ENCODE data around the gene PLA2G12B. TPM values are rescaled to one million over a fixed set of nuclear protein-coding genes. Genes with fewer than 3 reads are reported as not detected.

The PLA2G12B gene
- total RNA-seq, 3 donors from 2014 or later, result 10.7 to 16.9 (median 13.9) TPM

GRCh38 chr10:72956001-72956400 lies 1.4 kb upstream of the PLA2G12B start:
- TF ChIP-seq, protein P1, sequence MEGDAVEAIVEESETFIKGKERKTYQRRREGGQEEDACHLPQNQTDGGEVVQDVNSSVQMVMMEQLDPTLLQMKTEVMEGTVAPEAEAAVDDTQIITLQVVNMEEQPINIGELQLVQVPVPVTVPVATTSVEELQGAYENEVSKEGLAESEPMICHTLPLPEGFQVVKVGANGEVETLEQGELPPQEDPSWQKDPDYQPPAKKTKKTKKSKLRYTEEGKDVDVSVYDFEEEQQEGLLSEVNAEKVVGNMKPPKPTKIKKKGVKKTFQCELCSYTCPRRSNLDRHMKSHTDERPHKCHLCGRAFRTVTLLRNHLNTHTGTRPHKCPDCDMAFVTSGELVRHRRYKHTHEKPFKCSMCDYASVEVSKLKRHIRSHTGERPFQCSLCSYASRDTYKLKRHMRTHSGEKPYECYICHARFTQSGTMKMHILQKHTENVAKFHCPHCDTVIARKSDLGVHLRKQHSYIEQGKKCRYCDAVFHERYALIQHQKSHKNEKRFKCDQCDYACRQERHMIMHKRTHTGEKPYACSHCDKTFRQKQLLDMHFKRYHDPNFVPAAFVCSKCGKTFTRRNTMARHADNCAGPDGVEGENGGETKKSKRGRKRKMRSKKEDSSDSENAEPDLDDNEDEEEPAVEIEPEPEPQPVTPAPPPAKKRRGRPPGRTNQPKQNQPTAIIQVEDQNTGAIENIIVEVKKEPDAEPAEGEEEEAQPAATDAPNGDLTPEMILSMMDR (IDR thresholded peaks at IDR 0.05), result no peak
- DNase-seq, result no peak
- intact Hi-C loops (cut with DNase I, micrococcal nuclease), result no loop called here
- H3K36me3 ChIP-seq (ENCODE audit: low read depth), result no peaks in the 10 kb centered on the region
- peaks cover 4% of the 10 kb centered on the region for H3K4me1 ChIP-seq (ENCODE audit: low read depth)
- no peak for ATAC-seq
- H3K9me3 ChIP-seq, result no peaks in the 10 kb centered on the region
- H3K4me3 ChIP-seq, result no peak overlapping the region

DNA sequence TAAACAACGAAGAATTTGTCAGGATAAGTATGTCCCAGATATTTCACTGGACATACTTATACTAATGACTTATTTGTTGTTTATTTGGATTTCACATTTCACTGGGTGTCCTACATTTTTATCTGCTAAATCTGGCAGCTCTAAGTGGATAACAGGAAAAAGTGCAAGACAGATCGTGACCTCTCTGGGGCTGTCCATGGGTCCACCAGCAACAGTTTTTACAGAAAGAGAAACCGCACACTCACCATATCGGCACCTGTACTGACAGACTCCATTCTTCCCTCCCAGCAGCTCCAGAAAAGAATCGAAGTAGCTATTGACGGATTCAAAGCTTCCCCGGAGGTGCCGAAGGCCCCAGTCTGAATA lies 393 bp downstream of the PLA2G12B start:
- Histone ChIP-seq H3K36me3 (ENCODE audit: low read depth) (no peaks in the 10 kb centered on the region), H3K4me1 (ENCODE audit: low read depth) (peaks cover 4% of the 10 kb centered on the region), H3K9me3 (no peaks in the 10 kb centered on the region), H3K4me3 (no peak overlapping the region)
- TF ChIP-seq, protein P1 (IDR thresholded peaks at IDR 0.05), result no peak
- intact Hi-C loops (cut with DNase I, micrococcal nuclease), result no loop called here
- ATAC-seq (no peak), DNase-seq (no peak)

DNA sequence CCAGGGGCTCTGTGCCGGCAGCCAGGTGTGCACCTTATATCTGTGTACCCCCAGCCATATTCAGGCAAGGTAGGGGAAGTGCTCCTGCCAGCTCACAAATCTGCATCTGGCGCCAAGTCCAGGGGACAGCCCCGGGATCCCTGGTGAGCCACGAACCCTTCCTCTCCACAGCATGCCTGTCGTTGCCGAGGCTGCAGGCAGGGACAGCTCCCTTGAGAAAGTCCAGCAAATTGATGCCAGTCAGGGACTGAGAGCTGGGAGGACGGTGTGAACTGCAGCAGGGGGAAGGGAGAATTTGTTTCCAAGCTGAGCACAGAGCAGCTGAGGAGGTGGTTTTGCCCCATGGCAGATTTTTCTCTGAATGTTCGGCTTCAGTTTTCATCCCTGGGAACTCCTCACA lies 919 bp downstream of the PLA2G12B start:
- Histone ChIP-seq H3K4me1 (ENCODE audit: low read depth) (peaks cover 4% of the 10 kb centered on the region), H3K9me3 (no peaks in the 10 kb centered on the region), H3K36me3 (ENCODE audit: low read depth) (no peaks in the 10 kb centered on the region), H3K4me3 (no peak overlapping the region)
- ATAC-seq, result no peak
- TF ChIP-seq, protein P1 (IDR thresholded peaks at IDR 0.05), result no peak
- DNase-seq, result no peak
- intact Hi-C loops (cut with DNase I, micrococcal nuclease), result no loop called here

DNA sequence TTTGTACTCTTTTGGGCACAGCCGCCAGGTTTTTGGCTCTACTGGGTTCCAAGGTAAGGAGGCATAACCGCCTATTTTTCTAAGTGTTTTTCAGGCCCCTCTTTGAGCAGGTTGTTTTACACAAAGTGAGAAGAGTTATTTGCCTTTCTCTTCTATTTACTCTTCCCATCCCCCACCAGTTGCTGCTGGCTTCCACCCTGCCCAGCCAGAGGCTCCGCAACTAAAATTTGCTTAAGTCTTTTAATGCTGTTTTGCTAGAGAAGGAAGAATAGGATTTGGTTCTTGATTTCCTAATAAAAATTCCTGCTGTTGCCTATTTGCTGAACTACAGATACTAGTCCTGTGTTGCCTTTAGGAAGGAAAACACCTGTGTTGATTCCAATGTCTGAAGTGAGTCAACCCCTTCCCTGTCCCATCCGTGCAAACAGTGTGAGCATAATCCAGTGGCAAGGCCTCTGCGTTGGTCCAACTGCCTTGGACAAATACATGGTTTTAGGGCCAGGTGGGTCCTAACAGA lies 1.9 kb downstream of the PLA2G12B start:
- peak; percentile 34 for ATAC-seq
- H3K36me3 ChIP-seq (ENCODE audit: low read depth), result no peaks in the 10 kb centered on the region
- no peak overlapping the region for H3K4me3 ChIP-seq
- intact Hi-C loops (cut with DNase I, micrococcal nuclease), result no loop called here
- no peaks in the 10 kb centered on the region for H3K9me3 ChIP-seq
- peaks cover 4% of the 10 kb centered on the region for H3K4me1 ChIP-seq (ENCODE audit: low read depth)
- DNase-seq, result no peak
- TF ChIP-seq, protein P1 (IDR thresholded peaks at IDR 0.05), result no peak

DNA sequence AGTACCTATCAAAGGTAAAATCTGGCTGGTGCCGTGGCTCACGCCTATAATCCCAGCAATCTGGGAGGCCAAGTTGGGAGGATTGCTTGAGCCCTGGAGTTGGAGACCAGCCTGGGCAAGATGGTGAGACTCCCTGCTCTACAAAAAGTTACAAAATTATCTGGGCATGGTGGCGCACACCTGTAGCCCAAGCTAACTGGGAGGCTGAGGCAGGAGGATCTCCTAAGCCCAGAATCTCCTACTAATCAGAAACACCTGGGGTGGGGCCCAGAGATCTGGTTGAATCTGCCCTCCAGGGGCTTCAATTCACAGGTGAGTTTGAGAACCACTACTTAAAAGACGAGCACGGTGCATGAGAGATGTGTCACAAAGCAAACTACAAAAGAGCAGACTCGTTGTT lies 2.4 kb downstream of the PLA2G12B start:
- DNase-seq, result no peak
- no peaks in the 10 kb centered on the region for H3K36me3 ChIP-seq (ENCODE audit: low read depth)
- no peak for ATAC-seq
- H3K4me1 ChIP-seq (ENCODE audit: low read depth), result peaks cover 4% of the 10 kb centered on the region
- H3K4me3 ChIP-seq, result no peak overlapping the region
- TF ChIP-seq, protein P1 (IDR thresholded peaks at IDR 0.05), result no peak
- no peaks in the 10 kb centered on the region for H3K9me3 ChIP-seq
- intact Hi-C loops (cut with DNase I, micrococcal nuclease), result no loop called here

GRCh38 chr10:72951760-72952159 lies 2.8 kb downstream of the PLA2G12B start:
- Histone ChIP-seq H3K36me3 (ENCODE audit: low read depth) (no peaks in the 10 kb centered on the region), H3K9me3 (no peaks in the 10 kb centered on the region), H3K4me3 (no peak overlapping the region), H3K4me1 (ENCODE audit: low read depth) (peaks cover 4% of the 10 kb centered on the region)
- TF ChIP-seq, protein P1 (IDR thresholded peaks at IDR 0.05), result no peak
- no peak for DNase-seq
- peak; percentile 5 for ATAC-seq
- intact Hi-C loops (cut with DNase I, micrococcal nuclease), result no loop called here
